Spleen (tissue), 7 donors: ENCODE data around the gene ELAVL4.

Source experiments
- POLR2A ChIP-seq, 3 donors: fragments of 450-650 bp; IDR thresholded peaks; one replicate each; pipeline ENCODE4 v1.5.1; 2017; ENCODE audit warnings: antibody characterized with exemption in 3 of 3, mild to moderate bottlenecking in 1 of 3
- POLR2AphosphoS5 ChIP-seq, 3 donors: sonication (generic); formaldehyde crosslinking; IDR thresholded peaks; one replicate each; pipeline ENCODE4 v1.5.1; 2017; ENCODE audit warnings: antibody characterized with exemption in 3 of 3
- TF ChIP-seq, protein P1 (sequence below), 11 experiments: fragments of 200-600 bp in 7 of 11; fragments of 450-650 bp in 4 of 11; sonication (generic) in 4 of 11; IDR thresholded peaks in 8 of 11; conservative IDR thresholded peaks in 3 of 11; 1 replicate in 7 of 11; 2 replicates in 4 of 11; pipeline versions ENCODE4 v1.4.0 to v1.8.0; 2016 to 2021; ENCODE audit warnings: antibody characterized with exemption in 11 of 11, inconsistent platforms in 4 of 11, mild to moderate bottlenecking in 1 of 11
- donor health status: DM: no; HTN: no; CAD: no; lungs with moderate emphysema.
- donor health status: DM: no; HTN: no; CAD: no.
- donor health status: DM: no; HTN: no; CAD: no.

DNA sequence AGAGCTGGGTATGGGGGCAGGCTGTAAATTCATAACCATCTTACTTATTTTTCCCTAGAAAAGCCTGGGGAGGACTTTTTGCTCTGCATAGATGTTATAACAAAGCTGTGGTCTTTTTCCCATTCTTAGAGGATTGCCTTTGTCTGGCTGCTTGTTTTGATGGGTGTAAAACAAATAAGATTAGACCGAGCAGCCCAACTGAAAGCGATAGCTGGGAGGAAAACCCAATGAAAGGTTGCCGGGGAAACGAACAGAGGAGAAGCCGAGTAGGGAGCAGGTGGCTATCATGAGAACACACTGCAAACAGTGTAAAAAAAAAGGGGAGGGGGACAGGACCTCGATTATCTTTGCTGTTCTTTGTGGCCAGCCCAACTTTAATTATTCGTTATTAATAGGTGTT is 1.9 kb downstream of the ELAVL4 start:
- TF ChIP-seq POLR2AphosphoS5 (IDR thresholded peaks at IDR 0.05) (no peak), POLR2A (IDR thresholded peaks at IDR 0.05) (no peak)
- TF ChIP-seq, protein P1, sequence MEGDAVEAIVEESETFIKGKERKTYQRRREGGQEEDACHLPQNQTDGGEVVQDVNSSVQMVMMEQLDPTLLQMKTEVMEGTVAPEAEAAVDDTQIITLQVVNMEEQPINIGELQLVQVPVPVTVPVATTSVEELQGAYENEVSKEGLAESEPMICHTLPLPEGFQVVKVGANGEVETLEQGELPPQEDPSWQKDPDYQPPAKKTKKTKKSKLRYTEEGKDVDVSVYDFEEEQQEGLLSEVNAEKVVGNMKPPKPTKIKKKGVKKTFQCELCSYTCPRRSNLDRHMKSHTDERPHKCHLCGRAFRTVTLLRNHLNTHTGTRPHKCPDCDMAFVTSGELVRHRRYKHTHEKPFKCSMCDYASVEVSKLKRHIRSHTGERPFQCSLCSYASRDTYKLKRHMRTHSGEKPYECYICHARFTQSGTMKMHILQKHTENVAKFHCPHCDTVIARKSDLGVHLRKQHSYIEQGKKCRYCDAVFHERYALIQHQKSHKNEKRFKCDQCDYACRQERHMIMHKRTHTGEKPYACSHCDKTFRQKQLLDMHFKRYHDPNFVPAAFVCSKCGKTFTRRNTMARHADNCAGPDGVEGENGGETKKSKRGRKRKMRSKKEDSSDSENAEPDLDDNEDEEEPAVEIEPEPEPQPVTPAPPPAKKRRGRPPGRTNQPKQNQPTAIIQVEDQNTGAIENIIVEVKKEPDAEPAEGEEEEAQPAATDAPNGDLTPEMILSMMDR (IDR thresholded peaks at IDR 0.05 in 8 of 11, conservative IDR thresholded peaks at IDR 0.05 in 3 of 11), result no peak
